ENCODE measurements around the gene ABL1.

Gene ABL1

DNA sequence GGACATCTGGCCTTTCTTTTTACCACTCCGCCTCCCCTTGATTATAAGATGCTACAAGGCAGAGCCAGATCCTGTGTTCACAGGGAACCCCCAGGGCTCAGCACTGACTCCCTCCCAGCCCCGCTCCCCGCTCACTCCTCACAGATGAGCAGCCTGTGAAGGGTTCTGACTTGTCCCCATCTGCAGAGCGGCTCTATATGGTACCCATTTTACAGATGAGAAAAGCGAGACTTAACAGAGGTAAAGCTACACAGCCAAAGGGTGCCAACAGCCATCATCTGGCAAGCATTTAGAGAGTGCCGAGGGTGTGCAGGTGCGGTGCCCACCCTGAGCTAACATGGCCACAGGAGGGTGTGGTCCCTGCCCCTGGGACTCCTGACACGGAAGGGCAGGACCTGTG is 85.2 kb downstream of the ABL1 start:
- no peak overlapping the region for H3K4me3 ChIP-seq (ENCODE audit: low read depth, low read length)
- TF ChIP-seq, protein P1, sequence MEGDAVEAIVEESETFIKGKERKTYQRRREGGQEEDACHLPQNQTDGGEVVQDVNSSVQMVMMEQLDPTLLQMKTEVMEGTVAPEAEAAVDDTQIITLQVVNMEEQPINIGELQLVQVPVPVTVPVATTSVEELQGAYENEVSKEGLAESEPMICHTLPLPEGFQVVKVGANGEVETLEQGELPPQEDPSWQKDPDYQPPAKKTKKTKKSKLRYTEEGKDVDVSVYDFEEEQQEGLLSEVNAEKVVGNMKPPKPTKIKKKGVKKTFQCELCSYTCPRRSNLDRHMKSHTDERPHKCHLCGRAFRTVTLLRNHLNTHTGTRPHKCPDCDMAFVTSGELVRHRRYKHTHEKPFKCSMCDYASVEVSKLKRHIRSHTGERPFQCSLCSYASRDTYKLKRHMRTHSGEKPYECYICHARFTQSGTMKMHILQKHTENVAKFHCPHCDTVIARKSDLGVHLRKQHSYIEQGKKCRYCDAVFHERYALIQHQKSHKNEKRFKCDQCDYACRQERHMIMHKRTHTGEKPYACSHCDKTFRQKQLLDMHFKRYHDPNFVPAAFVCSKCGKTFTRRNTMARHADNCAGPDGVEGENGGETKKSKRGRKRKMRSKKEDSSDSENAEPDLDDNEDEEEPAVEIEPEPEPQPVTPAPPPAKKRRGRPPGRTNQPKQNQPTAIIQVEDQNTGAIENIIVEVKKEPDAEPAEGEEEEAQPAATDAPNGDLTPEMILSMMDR (IDR thresholded peaks at IDR 0.05; ENCODE audit: control insufficient read depth, extremely low read depth, insufficient read depth): no peak
- DNase-seq (ENCODE audit: low read depth): no peak

DNA sequence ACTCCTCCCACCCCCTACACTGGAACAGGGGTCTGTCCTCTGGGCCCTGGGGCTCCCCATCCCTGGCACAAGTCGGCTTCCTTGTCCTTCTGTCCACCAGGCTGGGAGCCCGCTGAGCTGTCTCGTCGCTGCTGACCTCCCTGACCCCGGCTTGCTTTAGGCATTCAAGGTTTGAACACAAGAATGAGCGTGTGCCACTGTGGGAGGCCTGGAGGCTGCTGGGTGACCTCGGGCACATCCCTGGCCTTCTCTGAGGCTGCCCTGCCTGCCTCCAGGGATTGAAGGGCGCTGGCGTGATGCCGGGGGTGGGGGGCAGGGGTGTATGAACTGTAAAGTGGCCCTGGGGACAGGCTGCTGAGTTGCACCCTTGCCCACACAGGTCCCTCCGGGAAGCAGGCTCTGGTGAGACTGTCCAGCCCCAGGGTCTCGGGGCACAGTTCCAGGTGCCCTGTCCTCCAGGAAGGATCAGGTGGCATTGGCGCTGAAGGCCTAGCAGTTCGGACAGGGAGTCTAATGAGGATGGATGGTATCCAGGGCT is 85.8 kb downstream of the ABL1 start:
- TF ChIP-seq, protein P1 (IDR thresholded peaks at IDR 0.05; ENCODE audit: control insufficient read depth, extremely low read depth, insufficient read depth): no peak
- DNase-seq (ENCODE audit: low read depth): no peak
- no peak overlapping the region for H3K4me3 ChIP-seq (ENCODE audit: low read depth, low read length)

DNA sequence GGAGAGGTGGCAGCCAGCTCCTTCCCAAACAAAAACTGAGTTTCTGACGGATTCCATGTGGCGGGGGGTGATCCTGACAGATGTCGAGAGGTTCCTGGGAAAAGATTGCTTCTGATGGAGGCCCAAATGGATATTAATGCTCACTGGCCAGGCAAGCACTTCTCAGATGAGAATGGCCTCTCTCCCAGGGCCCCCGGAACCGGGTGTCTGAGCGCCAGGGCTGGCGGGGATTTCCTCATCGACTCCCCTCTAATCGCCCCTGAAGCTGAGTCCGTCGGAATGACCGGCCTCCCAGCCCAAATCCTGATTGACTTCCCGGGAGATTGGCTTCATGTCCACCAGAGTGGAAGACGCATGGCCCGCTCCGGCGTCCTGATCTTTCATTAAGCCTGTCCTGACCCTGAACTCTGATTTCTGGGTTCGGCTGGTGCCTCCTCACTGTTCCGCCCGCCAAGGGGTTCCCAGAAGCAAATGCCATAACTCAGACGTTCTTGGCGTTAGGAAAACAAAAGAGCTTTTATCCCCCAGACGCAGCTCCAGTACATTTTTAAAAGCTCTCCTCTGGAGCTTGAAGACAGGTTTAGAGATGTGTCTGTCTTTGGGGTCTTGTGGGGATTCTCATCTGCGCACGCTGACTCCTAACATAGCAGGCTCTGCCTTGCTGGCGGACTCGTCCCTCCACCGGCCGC is 86.4 kb downstream of the ABL1 start:
- no peak overlapping the region for H3K4me3 ChIP-seq (ENCODE audit: low read depth, low read length)
- TF ChIP-seq, protein P1 (IDR thresholded peaks at IDR 0.05; ENCODE audit: control insufficient read depth, extremely low read depth, insufficient read depth): no peak
- DNase-seq (ENCODE audit: low read depth): no peak

DNA sequence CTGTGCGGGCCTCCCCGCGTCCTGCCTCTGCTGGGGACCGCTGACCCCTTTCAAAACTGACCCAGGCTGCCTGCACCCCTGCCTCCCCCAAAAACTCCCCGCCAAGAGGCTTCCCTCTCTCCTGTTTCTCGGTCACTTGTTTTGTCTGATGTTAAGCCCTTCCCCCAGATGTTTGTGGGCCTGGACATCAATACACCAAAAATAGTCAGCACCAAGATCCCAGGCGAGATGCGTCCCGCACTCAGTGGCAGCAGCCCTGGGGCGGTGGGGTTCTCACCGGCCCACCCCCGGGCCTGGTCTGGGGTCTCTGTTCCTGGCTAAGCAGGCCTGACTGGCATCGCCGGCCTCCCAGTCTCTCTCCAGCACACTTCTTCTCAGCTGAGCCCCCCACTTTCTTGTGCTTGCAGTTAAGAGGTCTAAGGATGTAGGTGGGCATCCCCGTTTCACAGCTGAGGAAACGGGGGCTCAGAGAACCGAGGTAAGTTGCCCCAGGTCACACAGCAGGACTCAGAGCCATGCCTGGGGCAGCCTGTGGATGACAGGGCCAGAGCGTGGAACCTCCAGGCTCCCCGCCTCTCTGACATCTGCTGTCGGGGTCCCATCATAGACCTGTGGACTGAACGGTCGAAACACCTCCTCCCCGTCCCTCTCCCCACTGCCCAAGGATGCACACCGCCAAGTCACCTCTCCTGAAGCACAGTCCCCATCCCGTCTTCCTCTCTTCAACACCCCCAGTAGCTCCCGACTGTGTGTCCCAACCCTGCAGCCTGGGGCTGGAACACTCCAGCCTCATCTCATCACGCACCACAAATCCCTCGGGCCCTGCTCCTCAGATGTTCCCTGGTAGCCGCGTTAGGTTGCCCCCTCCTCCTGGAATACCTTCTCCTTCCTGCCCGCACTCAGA is 87.2 kb downstream of the ABL1 start:
- no peak overlapping the region for H3K4me3 ChIP-seq (ENCODE audit: low read depth, low read length)
- TF ChIP-seq, protein P1 (IDR thresholded peaks at IDR 0.05; ENCODE audit: control insufficient read depth, extremely low read depth, insufficient read depth): no peak
- no peak for DNase-seq (ENCODE audit: low read depth)

DNA sequence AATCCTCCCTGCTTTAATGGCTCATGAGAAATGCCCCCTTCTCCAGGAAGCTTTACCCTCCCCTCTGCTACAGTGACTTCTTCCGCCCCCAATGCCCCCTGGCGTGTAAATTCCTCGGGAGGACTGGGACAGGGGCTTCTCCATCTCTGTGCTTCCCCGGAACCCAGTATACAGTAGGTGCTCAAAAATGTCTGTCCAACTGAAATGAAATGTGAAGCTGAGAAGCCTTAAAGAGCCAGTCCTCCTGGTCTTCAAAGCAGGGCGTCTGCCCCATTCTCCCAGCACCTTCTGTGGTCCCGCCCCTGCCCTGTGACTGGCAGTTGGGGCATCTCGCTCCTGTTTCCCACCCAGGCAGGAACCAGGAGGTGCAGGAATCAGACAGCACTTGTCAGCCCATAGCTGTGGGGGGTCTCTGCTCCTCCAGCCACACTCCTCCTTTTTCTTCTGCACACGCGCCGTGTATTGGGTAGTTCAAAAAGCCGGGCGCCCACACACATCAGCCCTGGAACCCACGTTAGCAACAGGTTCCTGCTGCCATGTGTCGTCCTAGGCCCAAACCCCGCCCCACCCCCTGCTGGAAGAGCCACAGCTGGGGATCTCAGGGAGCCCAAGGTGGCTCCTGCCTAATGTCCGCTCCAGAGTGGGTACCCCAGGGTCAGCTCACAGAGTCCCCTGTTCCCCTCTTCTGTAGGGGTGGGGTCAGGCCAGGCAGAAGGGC is 88.0 kb downstream of the ABL1 start:
- TF ChIP-seq, protein P1 (IDR thresholded peaks at IDR 0.05; ENCODE audit: control insufficient read depth, extremely low read depth, insufficient read depth): no peak
- DNase-seq (ENCODE audit: low read depth): no peak
- H3K4me3 ChIP-seq (ENCODE audit: low read depth, low read length): no peak overlapping the region

DNA sequence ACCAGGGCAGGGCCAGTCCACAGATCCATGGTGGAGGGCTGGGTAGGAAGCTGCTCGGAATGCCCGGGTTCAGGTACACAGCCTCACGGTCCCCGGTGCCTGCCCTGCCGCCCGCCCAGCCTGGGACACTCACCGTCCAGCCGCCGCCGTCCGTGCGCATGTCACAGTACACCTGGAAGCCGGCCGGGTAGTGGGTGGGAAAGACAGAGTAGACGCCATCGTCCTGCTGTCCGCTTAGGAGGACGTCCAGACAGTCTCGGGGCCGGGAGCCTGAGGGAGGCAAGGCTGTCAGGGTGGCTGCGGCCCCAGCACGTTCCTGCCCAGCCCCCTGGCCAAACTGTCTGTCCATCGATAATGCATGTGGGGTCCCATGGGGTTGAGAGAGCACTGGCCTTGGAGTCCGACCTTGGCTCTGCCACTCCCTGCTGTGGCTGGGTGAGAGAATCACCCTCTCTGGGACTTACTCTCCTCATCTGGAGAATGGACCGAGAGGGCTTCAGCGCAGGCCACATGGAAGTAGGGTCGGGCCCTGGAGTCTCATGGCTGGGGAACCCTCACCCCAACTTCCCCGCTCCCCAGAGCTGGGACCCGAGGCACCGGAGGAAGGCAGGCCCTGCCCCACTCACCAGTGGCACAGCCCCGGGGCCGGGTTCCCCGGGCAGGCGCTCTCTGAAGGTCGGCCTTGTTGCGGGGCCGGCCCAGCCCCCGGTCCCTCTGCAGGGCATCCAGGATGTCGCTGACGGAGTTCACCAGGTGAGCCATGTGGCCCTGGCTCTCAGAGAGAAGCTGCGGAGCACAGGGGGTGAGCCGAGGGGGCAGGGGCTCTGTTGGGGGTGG is 88.8 kb downstream of the ABL1 start:
- no peak overlapping the region for H3K4me3 ChIP-seq (ENCODE audit: low read depth, low read length)
- TF ChIP-seq, protein P1 (IDR thresholded peaks at IDR 0.05; ENCODE audit: control insufficient read depth, extremely low read depth, insufficient read depth): no peak
- no peak for DNase-seq (ENCODE audit: low read depth)
